ENCODE data around the gene RPL18A.

DNA sequence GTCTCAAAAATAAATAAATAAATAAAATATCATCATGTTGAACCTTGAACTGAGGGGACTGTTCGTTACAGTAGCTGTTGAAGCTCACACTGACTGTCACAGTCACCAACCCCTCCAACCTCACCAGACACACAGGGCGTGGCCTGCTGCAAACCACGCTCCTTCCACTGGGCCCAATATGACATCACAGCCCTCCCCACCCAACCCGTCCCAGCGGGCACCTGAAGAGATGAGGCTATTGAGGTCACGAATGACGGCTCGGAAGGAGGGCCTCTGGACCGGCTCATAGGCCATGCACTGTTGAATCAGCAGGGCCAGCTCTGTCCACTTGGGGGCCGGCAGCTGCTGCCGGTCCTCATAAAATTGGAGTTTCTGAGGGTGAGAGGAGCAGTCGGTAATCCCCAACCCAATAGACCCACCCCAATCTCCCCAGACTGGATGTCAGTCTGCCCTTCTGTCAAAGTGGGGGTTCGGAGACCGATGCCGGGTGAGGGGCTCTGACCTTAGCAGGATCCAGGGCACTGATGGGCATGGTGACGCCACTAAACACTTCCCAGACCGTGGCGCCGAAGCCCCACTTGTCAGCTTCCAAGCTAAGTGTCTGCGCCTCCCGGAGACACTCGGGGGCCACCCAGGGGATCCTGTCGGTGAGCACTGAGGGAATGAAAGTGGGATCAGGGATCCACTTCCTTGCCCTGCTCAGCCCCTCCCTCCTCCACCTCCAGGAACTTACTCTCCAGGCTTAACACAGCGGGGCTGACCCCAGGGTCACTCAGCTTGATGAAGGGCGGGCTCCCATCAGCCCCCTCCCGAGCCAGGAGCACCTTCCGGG is 25.1 kb upstream of the RPL18A start:
- no peak for TF ChIP-seq CTCF (IDR thresholded peaks at IDR 0.05)
- no peak for TF ChIP-seq EZH2 (IDR thresholded peaks at IDR 0.05; ENCODE audit: borderline replicate concordance, insufficient read depth, low read depth, low read length, poor library complexity, severe bottlenecking)

Data from B cell (primary cell).